BE2C (cell line): ENCODE results near the gene GALNT16.

ENCODE experiments used
- DNase-seq: peaks from one replicate; pipeline ENCODE4 v3.0.0-alpha.2; 2020
- H3K27me3 ChIP-seq: fragments of 250-450 bp; sonication (Bioruptor Pico); 2 replicates; pipeline ENCODE4 v1.5.1; 2020; ENCODE audit warnings: mild to moderate bottlenecking
- H3K36me3 ChIP-seq: fragments of 250-450 bp; sonication (Bioruptor Pico); 2 replicates; pipeline ENCODE4 v1.5.1; 2020; ENCODE audit warnings: mild to moderate bottlenecking
- H3K4me1 ChIP-seq: fragments of 250-450 bp; sonication (Bioruptor Pico); 2 replicates; pipeline ENCODE4 v1.5.1; 2020
- H3K4me3 ChIP-seq: 2 replicates; pipeline ENCODE4 v1.5.1; 2011; ENCODE audit warnings: low read depth, low read length
- H3K9me3 ChIP-seq: fragments of 250-450 bp; sonication (Bioruptor Pico); 2 replicates; pipeline ENCODE4 v1.5.1; 2020
- TF ChIP-seq, protein P1 (sequence below): IDR thresholded peaks from 2 replicates; pipeline ENCODE4 v1.5.1; 2012; ENCODE audit warnings: mild to moderate bottlenecking, low read depth, low read length

Gene GALNT16

GRCh38 chr14:69266572-69267345, 6.8 kb downstream of the GALNT16 start:
- H3K9me3 ChIP-seq = no peaks in the 10 kb centered on the region
- no peak for DNase-seq
- no peaks in the 10 kb centered on the region for H3K36me3 ChIP-seq
- peaks cover 16% of the 10 kb centered on the region for H3K4me1 ChIP-seq
- TF ChIP-seq, protein P1, sequence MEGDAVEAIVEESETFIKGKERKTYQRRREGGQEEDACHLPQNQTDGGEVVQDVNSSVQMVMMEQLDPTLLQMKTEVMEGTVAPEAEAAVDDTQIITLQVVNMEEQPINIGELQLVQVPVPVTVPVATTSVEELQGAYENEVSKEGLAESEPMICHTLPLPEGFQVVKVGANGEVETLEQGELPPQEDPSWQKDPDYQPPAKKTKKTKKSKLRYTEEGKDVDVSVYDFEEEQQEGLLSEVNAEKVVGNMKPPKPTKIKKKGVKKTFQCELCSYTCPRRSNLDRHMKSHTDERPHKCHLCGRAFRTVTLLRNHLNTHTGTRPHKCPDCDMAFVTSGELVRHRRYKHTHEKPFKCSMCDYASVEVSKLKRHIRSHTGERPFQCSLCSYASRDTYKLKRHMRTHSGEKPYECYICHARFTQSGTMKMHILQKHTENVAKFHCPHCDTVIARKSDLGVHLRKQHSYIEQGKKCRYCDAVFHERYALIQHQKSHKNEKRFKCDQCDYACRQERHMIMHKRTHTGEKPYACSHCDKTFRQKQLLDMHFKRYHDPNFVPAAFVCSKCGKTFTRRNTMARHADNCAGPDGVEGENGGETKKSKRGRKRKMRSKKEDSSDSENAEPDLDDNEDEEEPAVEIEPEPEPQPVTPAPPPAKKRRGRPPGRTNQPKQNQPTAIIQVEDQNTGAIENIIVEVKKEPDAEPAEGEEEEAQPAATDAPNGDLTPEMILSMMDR = no peak
- H3K27me3 ChIP-seq = no peaks in the 10 kb centered on the region
- no peak overlapping the region for H3K4me3 ChIP-seq

DNA sequence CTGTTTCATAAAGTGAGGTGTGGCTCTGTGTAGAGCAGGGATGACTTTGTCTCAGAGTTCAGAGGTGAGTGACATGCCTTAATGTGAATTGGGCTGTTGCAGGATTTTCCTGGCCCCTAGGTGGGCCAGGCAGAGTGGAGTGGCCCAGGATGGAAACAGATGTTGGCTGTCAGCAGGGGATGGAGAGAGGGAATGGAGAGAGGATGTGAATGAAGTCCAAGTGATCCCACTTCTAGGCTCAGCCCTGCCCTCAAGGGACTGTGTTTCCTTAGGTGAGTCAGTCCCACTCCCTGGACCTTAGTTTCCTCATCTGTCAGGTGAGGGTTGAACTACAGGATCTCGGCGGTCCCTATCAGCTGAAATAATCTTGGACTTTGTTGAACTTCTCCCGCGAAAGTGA, 7.5 kb downstream of the GALNT16 start:
- DNase-seq = no peak
- H3K4me1 ChIP-seq = peaks cover 11% of the 10 kb centered on the region
- no peaks in the 10 kb centered on the region for H3K27me3 ChIP-seq
- TF ChIP-seq, protein P1 = no peak
- no peak overlapping the region for H3K4me3 ChIP-seq
- H3K9me3 ChIP-seq = no peaks in the 10 kb centered on the region
- H3K36me3 ChIP-seq = no peaks in the 10 kb centered on the region

- H3K4me1 ChIP-seq = peaks cover 7% of the 10 kb centered on the region
- no peak for DNase-seq
- H3K9me3 ChIP-seq = no peaks in the 10 kb centered on the region
- H3K27me3 ChIP-seq = no peaks in the 10 kb centered on the region
- H3K4me3 ChIP-seq = no peak overlapping the region
- TF ChIP-seq, protein P1 = no peak
- no peaks in the 10 kb centered on the region for H3K36me3 ChIP-seq
Observed at GRCh38 chr14:69268223-69268622, 8.3 kb downstream of the GALNT16 start.

GRCh38 chr14:69268763-69269162, 8.8 kb downstream of the GALNT16 start:
- no peaks in the 10 kb centered on the region for H3K9me3 ChIP-seq
- H3K4me1 ChIP-seq = peaks cover 6% of the 10 kb centered on the region
- H3K36me3 ChIP-seq = no peaks in the 10 kb centered on the region
- TF ChIP-seq, protein P1 = no peak
- no peak for DNase-seq
- no peaks in the 10 kb centered on the region for H3K27me3 ChIP-seq
- H3K4me3 ChIP-seq = no peak overlapping the region

DNA sequence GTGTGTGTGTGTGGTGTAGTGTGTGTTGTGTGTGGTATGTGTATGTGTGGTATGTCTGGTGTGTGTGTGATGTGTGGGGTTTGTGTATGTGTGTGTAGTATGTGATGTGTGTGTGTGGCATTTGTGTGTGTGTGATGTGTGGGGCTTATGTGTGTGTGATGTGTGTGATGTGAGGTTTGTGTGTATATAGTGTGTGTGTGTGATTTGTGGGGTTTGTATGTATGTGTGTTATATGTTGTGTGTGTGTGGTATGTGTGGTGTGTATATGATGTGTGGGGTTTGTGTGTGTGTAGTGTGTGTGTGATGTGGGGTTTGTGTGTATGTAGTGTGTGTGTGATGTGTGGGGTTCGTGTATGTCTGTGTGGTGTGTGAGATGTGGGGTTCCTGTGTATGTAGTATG, 9.4 kb downstream of the GALNT16 start:
- Histone ChIP-seq H3K4me3 (no peak overlapping the region), H3K4me1 (no peaks in the 10 kb centered on the region), H3K27me3 (no peaks in the 10 kb centered on the region), H3K36me3 (no peaks in the 10 kb centered on the region), H3K9me3 (no peaks in the 10 kb centered on the region)
- TF ChIP-seq, protein P1 = no peak
- no peak for DNase-seq

- Histone ChIP-seq H3K27me3 (no peaks in the 10 kb centered on the region), H3K4me3 (no peak overlapping the region), H3K4me1 (no peaks in the 10 kb centered on the region), H3K36me3 (no peaks in the 10 kb centered on the region), H3K9me3 (no peaks in the 10 kb centered on the region)
- TF ChIP-seq, protein P1 = no peak
- no peak for DNase-seq
Observed at GRCh38 chr14:69270097-69270496, 10.1 kb downstream of the GALNT16 start.
